ENCODE results near the gene WDR17. TPM values are rescaled to one million over a fixed set of nuclear protein-coding genes. Genes with fewer than 3 reads are reported as not detected.

WDR17 gene
- 37.8 TPM for total RNA-seq

GRCh38 chr4:176065435-176066291 is at the start of gene WDR17:
TSS of gene WDR17 (plus strand) at chr4:176065841. CDS start at chr4:176111581, 45,740 bp downstream.

GRCh38 chr4:176195184-176195978 is 129.7 kb downstream of the WDR17 start, which contains the start of gene SPATA4:
TSS of gene SPATA4 (minus strand) at chr4:176195585. CDS start at chr4:176195562, 23 bp downstream.

Other genes with a start within 250 kb of the WDR17 start
- 0.93 TPM for gene SPATA4, start 129.7 kb downstream of the WDR17 start, total RNA-seq
- 17.9 TPM for gene ASB5, start 203.4 kb downstream of the WDR17 start, total RNA-seq

Measured in camera-type eye (tissue), 1 donor.